NCI-H1436 treated with DMSO at 0.1 percent for 48 hours (cell line): ENCODE data around the gene GRK6.

Source experiments
- DNase-seq: peaks from one replicate; lab custom pipeline; 2025; lab: John Stamatoyannopoulos, UW

Gene GRK6

DNA sequence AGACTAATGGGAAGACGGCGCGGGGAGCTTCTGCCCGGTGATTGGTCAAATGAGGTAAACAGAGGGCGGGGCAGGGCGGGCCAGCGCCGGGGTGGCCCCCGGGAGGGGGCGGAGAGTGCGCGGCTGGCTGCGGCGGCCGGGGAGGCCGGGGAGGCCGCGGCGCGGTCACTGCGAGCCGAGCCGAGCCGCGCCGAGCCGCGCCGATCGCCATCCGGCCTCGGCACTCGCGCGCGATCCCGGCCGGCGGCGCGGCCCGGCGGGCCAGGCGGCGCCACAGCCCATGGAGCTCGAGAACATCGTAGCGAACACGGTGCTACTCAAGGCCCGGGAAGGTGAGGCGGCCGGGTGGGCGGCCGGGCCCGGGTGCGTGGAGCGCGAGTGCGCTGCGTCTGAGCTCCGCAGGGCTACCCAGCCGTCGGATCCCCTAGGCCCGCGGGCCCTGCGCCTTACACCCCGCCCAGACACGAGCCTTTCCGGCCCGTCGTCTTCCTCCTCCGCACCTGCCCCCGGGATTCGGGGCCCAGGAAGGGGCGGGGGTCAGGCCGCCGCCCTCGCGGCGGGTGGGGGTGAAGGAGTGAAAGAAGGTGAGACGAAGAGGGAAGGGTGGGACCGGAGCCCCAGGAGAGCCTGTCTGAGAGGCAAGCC is at the start of gene GRK6:
Gene GRK6 (plus strand): TSS at position 111 of the 645 bp plus-strand sequence. CDS start 170 bp downstream, at position 281.
- no peak for DNase-seq

DNA sequence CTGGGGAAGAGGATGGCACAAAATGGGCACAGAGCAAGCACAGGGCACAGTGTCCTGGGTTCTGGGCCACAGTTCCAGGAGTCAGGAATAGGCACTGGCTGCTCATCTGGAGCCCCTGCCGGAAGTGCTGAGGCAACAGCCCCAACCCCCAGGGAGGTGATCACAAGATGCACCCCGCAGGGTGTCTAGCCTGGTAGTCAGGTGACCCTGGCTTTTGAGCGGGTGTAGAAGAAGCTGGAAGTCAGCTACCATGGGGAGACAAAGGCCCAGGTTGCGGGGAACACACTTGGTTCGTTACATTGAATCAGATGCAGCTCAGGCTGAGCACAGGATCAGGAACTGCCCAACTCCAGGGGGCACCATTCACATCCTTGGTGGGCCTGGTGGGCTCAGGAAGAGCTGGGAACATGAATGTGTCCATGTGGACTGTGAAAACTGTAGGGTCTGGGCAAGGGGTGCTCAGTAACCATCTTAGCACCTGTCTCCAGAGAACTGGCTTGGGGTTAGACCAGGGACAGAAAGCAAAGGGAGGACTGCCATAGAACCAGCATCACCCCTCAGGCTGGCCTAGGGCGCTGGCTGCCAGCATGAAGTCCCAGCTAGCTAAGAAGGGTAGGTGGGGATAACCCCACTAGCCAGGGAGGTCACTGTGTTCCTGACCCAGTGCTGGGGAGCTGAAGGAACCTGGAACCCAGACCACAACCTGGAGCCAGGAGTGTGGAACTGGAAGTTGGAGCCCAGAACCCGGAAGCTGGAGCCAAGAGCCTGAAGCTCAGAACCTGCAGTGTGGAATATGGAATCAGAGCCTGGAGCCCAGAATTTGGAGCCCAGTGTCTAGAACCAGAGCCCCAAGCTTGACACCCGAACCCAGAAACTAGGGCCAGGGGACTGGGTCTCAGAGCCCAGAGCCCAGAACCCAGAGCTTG is 48.4 kb upstream of the GRK6 start:
- DNase-seq, result no peak

DNA sequence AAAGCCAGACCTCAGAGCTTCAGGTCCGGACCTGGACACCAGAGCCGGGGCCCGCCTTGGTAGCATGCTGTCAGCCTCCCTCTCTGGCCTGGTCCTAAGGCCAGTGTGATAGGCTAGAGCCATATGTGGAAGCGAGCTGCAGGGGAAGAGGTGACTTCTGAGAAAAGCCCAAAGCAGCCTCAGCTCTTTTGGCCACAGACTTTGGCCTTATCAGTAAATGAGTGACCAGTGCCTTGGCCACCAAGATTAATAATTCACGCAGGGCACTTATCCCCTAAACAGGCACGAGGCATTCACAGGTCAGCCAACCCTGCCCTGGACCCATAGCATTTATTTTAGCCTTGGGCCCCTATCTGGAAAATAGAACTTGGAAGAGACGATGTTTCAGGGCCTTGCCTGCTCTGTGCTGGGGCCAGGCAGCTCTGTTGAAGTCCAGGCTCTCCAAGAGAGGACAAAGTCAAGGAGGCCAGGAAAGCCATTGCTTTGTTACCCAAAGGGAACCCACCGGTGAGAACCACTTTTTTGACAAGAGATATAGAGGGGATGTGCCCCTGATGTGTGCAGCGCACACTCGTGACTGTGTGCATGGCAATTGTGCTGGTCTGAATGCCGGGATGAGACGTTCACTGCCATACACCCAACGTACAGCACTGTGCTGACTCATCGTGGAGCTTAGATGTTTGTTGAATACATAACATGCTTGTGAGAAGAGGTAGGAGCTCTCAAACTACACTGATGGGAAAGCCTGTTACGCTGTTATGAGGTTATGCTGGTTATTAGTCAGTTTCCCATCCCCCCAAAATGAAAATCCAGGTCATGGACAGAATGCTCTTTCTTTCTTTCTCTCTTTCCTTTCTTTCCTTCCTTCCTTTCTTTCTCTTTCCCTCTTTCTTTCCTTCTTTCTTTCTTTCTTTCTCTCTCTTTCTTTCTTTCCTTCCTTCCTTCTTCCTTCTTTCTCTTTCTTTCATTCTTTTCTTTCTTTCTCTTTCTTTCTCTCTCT is 47.3 kb upstream of the GRK6 start:
- DNase-seq, result no peak

GRCh38 chr5:177380805-177381126 is 45.7 kb upstream of the GRK6 start:
- DNase-seq, result no peak

GRCh38 chr5:177382423-177383029 is 44.0 kb upstream of the GRK6 start:
- DNase-seq, result no peak

GRCh38 chr5:177383181-177383580 is 43.3 kb upstream of the GRK6 start:
- no peak for DNase-seq

DNA sequence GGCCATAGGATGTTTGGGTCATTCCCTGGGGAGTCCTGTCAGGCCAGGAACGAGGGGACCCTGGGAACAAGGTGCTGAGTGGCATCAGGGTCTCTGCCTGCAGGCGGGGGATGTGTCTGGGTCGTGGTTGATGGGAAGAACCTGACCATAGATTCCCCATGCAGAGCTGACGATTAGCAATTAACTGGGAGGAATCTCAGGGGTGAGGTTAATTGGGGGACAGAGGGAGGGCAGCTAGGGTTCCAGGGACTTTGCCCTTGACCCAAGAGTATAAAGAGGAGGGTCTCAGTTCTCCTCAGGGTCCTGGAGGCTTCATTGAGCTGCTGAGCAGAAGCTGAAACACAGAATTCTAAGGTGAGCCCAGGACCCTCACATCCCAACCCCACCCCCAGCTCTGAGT is 42.3 kb upstream of the GRK6 start, which contains the start of gene SLC34A1:
Gene SLC34A1 (plus strand): TSS at position 301 of the 400 bp plus-strand sequence. CDS start 1,308 bp downstream, outside the sequence.
- no peak for DNase-seq

DNA sequence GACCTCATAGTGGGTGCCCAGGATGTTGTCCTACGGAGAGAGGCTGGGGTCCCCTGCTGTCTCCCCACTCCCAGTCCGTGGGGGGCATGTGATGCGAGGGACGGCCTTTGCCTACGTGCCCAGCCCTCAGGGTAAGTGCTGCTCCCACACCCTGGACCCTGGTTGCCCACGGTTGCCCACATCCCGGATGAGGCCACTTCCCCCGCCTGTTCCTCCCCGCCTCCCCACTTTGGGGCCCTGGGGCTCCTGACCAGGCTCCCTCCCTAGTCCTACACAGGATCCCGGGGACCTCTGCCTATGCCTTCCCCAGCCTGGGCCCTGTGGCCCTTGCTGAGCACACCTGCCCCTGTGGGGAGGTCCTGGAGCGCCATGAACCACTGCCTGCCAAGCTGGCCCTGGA is 40.8 kb upstream of the GRK6 start:
- no peak for DNase-seq

GRCh38 chr5:177386542-177386941 is 39.9 kb upstream of the GRK6 start:
- DNase-seq, result no peak

GRCh38 chr5:177387405-177387804 is 39.1 kb upstream of the GRK6 start:
- DNase-seq, result no peak

- no peak for DNase-seq
These were observed 37.9 kb upstream of the GRK6 start for GRCh38 chr5:177388521-177389052.

DNA sequence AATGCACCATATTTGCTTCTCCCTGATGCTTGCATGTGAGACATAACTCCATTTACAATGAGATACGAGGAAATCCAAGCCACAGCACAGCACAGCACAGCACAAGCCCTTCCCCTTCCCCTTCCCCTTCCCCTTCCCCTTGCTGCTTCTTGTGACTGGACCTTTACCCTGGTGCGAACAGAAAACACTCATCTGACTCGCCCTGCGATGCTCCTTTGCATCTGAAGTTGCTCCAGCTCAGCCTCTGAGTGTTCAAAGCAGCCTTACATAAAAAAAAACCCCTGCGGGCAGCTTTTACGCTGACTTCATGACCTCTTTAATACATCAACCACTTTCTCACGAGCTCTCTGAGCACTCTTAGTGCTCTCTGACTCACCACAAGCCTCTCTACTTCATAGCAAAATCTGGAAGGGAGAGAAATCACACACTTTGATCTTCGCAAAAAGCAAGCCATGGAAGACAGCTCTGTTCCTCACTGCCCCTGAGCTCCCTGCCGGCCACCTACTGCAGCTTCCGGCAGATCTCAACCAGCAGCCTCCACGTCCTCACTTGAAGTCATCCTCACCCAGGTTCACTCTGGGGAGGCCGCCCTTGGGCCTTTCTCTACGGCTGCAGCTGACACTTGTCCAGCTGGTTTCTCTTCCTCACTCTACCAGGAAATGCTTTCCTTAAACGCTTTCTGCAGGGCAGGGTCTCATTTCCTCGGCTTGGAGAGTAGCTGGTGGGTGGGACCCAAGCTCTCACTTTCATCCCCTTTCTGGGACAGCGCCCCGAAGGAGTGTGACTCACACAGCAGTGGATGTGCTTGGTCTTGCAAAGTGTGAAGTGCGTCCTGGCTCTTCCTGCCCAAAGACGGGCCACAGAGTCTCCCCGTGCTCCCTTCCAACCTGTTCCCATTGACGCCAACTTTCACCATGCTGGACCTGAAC is 37.0 kb upstream of the GRK6 start:
- no peak for DNase-seq

DNA sequence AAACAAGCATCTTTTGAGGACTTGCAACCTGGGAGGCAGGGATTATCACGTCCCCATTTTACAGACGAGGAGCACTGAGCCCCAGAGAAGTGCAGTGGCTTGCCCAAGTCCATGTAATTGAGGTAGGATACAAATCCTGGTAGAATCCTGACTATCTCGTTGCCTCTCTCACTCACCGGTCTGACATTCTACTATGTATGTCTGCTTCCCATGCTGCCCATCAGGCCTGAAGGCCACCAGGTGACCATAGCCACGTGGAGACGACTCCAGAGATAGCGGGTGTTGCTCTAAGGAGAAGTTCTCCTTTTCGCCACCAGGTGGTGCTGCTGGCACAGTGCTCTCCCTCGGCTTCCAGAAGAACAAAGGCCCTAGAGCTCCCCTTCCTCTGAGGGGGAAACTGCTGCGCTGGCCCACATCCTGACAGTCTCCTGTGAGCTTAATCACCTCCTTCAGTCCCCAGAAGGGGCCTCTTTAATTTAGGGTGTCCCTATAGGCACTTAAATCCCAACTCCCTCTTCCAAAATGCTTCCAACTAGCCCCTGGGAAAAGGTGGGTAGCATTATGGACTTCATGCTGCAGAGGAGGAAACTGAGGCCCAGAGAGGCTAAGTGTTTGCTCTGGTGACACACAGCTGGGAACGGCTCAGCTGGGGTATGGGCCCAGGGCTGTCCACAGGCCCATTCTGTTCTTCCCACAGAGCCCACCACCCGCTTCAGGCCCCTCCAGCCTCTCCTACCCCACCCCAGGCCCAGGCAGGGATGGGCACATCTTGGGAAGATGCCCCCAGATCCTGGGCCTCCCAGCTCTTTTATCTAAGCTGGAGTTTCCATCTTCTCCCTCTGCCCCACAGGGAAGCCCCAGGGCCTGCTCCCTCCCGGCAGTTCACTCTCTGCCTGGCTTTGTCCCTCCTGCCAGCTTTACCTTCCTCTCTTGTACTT is 35.8 kb upstream of the GRK6 start:
- DNase-seq, result peak; percentile 12

DNA sequence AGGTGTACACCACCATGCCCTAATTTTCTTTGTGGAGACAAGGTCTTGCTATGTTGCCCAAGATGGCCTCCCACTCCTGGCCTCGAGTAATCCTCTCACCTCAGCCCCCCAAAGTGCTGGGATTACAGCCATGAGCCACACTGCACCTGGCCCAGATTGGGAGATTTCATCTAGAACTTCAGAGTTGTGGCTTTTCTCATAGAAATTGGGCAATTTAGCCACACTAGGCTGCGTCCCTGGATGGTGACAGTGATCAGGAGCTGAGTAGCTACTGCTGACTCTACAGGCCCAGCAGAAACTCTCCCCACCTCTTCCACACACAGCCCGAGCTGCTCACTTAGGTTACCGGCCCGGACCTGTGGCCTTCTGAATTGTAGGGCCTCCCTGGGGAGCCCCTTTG is 33.7 kb upstream of the GRK6 start:
- no peak for DNase-seq

GRCh38 chr5:177393206-177393765 is 33.2 kb upstream of the GRK6 start:
- DNase-seq, result no peak

DNA sequence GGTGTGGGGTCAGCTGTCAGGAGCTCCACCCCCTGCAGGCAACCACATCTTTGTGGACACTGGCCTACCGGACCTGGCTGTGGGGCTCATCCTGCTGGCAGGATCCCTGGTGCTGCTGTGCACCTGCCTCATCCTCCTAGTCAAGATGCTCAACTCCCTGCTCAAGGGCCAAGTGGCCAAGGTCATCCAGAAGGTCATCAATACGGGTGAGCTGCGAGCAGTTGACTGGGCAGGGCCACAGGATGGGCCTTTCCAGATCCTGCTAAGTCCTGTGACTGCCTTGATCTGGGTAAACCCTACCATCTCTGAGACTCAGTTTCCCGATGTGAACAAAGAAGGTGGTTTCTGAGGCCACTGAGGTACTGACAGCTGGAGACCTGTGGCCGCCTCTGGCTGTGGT is 32.5 kb upstream of the GRK6 start:
- no peak for DNase-seq

GRCh38 chr5:177396078-177396477 is 30.4 kb upstream of the GRK6 start:
- no peak for DNase-seq

- DNase-seq, result no peak
These were observed 29.7 kb upstream of the GRK6 start for GRCh38 chr5:177396807-177397206.

DNA sequence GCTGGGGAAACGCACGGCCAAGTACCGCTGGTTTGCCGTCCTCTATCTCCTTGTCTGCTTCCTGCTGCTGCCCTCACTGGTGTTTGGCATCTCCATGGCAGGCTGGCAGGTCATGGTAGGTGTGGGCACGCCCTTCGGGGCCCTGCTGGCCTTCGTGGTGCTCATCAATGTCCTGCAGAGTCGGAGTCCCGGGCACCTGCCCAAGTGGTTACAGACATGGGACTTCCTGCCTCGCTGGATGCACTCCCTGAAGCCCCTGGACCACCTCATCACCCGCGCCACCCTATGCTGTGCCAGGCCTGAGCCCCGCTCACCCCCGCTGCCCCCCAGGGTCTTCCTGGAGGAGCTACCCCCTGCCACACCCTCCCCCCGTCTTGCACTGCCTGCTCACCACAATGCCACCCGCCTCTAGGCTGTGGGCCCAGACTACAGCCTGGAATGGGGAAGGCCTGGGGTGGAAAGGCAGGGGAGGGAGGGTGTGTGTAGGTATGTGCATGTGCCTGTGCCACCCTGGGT is 28.5 kb upstream of the GRK6 start:
- no peak for DNase-seq
